H9 (cell line): ENCODE results near the gene GRIP1. TPM values are rescaled to one million over a fixed set of nuclear protein-coding genes. Genes with fewer than 3 reads are reported as not detected.

Experiments
- DNase-seq: peaks from one replicate; pipeline ENCODE4 v3.0.0-alpha.2; 2017
- H2AFZ ChIP-seq: one replicate; pipeline ENCODE4 v1.6.1; 2013; ENCODE audit warnings: mild to moderate bottlenecking, low read length, control low read depth, moderate library complexity
- H2AK5ac ChIP-seq: 2 replicates; pipeline ENCODE4 v1.6.1; 2013; ENCODE audit warnings: low read length, control low read depth, mixed read lengths; ENCODE audit not compliant: insufficient read length
- H2BK120ac ChIP-seq: one replicate; pipeline ENCODE4 v1.6.1; 2013; ENCODE audit warnings: low read depth, mild to moderate bottlenecking, low read length, control low read depth, inconsistent platforms; ENCODE audit not compliant: poor library complexity, severe bottlenecking
- H2BK12ac ChIP-seq: 2 replicates; pipeline ENCODE4 v1.6.1; 2013; ENCODE audit warnings: low read length, control low read depth, mixed read lengths, low read depth; ENCODE audit not compliant: insufficient read length
- H2BK15ac ChIP-seq: 2 replicates; pipeline ENCODE4 v1.6.1; 2013; ENCODE audit warnings: low read depth, low read length, control low read depth
- H2BK20ac ChIP-seq: one replicate; pipeline ENCODE4 v1.6.1; 2013; ENCODE audit warnings: low read depth, mild to moderate bottlenecking, low read length, control low read depth, inconsistent platforms; ENCODE audit not compliant: poor library complexity, severe bottlenecking
- H2BK5ac ChIP-seq: 2 replicates; pipeline ENCODE4 v1.6.1; 2013; ENCODE audit warnings: low read length, control low read depth, mixed read lengths; ENCODE audit not compliant: insufficient read length
- H3K14ac ChIP-seq: 2 replicates; pipeline ENCODE4 v1.6.1; 2013; ENCODE audit warnings: low read length, control low read depth; ENCODE audit not compliant: insufficient read depth
- H3K18ac ChIP-seq: 2 replicates; pipeline ENCODE4 v1.6.1; 2013; ENCODE audit warnings: low read depth, mild to moderate bottlenecking, mixed read lengths, low read length, control low read depth; ENCODE audit not compliant: insufficient read length
- H3K23ac ChIP-seq: 2 replicates; pipeline ENCODE4 v1.6.1; 2013; ENCODE audit warnings: low read length, control low read depth, mixed read lengths, low read depth; ENCODE audit not compliant: insufficient read length
- H3K23me2 ChIP-seq: 2 replicates; pipeline ENCODE4 v1.6.1; 2013; ENCODE audit warnings: low read depth, mild to moderate bottlenecking, mixed read lengths, low read length, control low read depth; ENCODE audit not compliant: insufficient read length, poor library complexity, severe bottlenecking
- H3K27ac ChIP-seq: 2 replicates; pipeline ENCODE4 v1.5.1; 2013; ENCODE audit warnings: low read length, control low read depth, mixed read lengths, low read depth; ENCODE audit not compliant: insufficient read length
- H3K27me3 ChIP-seq: 2 replicates; pipeline ENCODE4 v1.6.1; 2013; ENCODE audit warnings: low read length, control low read depth, inconsistent platforms; ENCODE audit not compliant: insufficient read depth
- H3K4ac ChIP-seq: 2 replicates; pipeline ENCODE4 v1.6.1; 2013; ENCODE audit warnings: low read depth, mild to moderate bottlenecking, control low read depth, inconsistent platforms, low read length, moderate library complexity
- H3K4me1 ChIP-seq: 2 replicates; pipeline ENCODE4 v1.6.1; 2013; ENCODE audit warnings: low read length, control low read depth, inconsistent platforms; ENCODE audit not compliant: insufficient read depth
- H3K4me2 ChIP-seq: 2 replicates; pipeline ENCODE4 v1.6.1; 2013; ENCODE audit warnings: low read length, control low read depth, mixed read lengths; ENCODE audit not compliant: insufficient read length, insufficient read depth
- H3K56ac ChIP-seq: 2 replicates; pipeline ENCODE4 v1.6.1; 2013; ENCODE audit warnings: low read depth, mild to moderate bottlenecking, mixed read lengths, low read length, control low read depth; ENCODE audit not compliant: insufficient read length
- H3K79me1 ChIP-seq: 2 replicates; pipeline ENCODE4 v1.6.1; 2013; ENCODE audit warnings: low read depth, mild to moderate bottlenecking, moderate library complexity, low read length, control low read depth, inconsistent platforms; ENCODE audit not compliant: insufficient read depth, poor library complexity, severe bottlenecking
- H3K79me2 ChIP-seq: 2 replicates; pipeline ENCODE4 v1.6.1; 2013; ENCODE audit warnings: low read length, control low read depth, inconsistent platforms; ENCODE audit not compliant: insufficient read depth
- H3K9ac ChIP-seq: 2 replicates; pipeline ENCODE4 v1.6.1; 2013; ENCODE audit warnings: low read length, control low read depth, mixed read lengths; ENCODE audit not compliant: insufficient read length; ENCODE audit errors: extremely low read depth
- H3K9me3 ChIP-seq: one replicate; pipeline ENCODE4 v1.6.1; 2013; ENCODE audit warnings: low read depth, low read length, inconsistent platforms; ENCODE audit not compliant: control insufficient read depth
- H3T11ph ChIP-seq: one replicate; pipeline ENCODE4 v1.6.1; 2013; ENCODE audit warnings: mild to moderate bottlenecking, low read length, control low read depth, inconsistent platforms
- H4K20me1 ChIP-seq: one replicate; pipeline ENCODE4 v1.6.1; 2013; ENCODE audit not compliant: control insufficient read depth, insufficient read length, insufficient read depth
- H4K5ac ChIP-seq: 2 replicates; pipeline ENCODE4 v1.6.1; 2013; ENCODE audit warnings: low read depth, mild to moderate bottlenecking, mixed read lengths, low read length, control low read depth; ENCODE audit not compliant: insufficient read length
- H4K8ac ChIP-seq: replicated peaks from 2 replicates; pipeline ENCODE4 v1.6.1; 2013; ENCODE audit warnings: low read length, control low read depth, mixed read lengths, low read depth; ENCODE audit not compliant: insufficient read length
- H4K91ac ChIP-seq: 2 replicates; pipeline ENCODE4 v1.6.1; 2013; ENCODE audit warnings: low read depth, mild to moderate bottlenecking, moderate library complexity, mixed read lengths, low read length, control low read depth; ENCODE audit not compliant: insufficient read length
- H3K27ac Mint-ChIP-seq, 3 experiments: 2 replicates in 2 of 3; 3 replicates in 1 of 3; pipeline ENCODE4 v1.8.0; 2020 to 2021; ENCODE audit warnings: mixed read lengths in 3 of 3, mild to moderate bottlenecking in 1 of 3, moderate library complexity in 1 of 3
- H3K27me3 Mint-ChIP-seq: 2 replicates; pipeline ENCODE4 v1.8.0; 2021; ENCODE audit warnings: low read depth, mild to moderate bottlenecking, moderate library complexity, mixed read lengths
- H3K36me3 Mint-ChIP-seq, 3 experiments: 2 replicates in 2 of 3; 3 replicates in 1 of 3; pipeline ENCODE4 v1.8.0; 2020 to 2021; ENCODE audit warnings: low read depth in 3 of 3, mixed read lengths in 3 of 3; ENCODE audit not compliant: insufficient read depth in 1 of 3
- H3K4me1 Mint-ChIP-seq, 2 experiments: 2 replicates each; pipeline ENCODE4 v1.8.0; 2020; ENCODE audit warnings: mixed read lengths in 2 of 2
- H3K4me3 Mint-ChIP-seq, 2 experiments: 2 replicates in 1 of 2; 3 replicates in 1 of 2; pipeline ENCODE4 v1.8.0; 2020 to 2021; ENCODE audit warnings: mild to moderate bottlenecking in 2 of 2, mixed read lengths in 2 of 2, moderate library complexity in 1 of 2
- H3K9me3 Mint-ChIP-seq, 2 experiments: 2 replicates in 1 of 2; 3 replicates in 1 of 2; pipeline ENCODE4 v1.8.0; 2020; ENCODE audit warnings: mild to moderate bottlenecking in 2 of 2, mixed read lengths in 2 of 2, moderate library complexity in 1 of 2
- WGBS: extraction: QIAGEN DNeasy Blood & Tissue Kit; methylation state at CpG from one replicate; pipeline ENCODE4 v1.1.7; 2013; ENCODE audit warnings: missing lambda C conversion rate, low lambda C conversion rate, mixed read lengths; ENCODE audit not compliant: insufficient read length; ENCODE audit errors: extremely low coverage; 5-methylcytosine and 5-hydroxymethylcytosine counted together
- total RNA-seq: library from RNA; stranded (reverse); gene quantifications from 2 replicates; pipeline ENCODE4 v1.2.1, GENCODE V29; 2021
- TF ChIP-seq, protein P1 (sequence below): fragments of 200-600 bp; sonication (generic); conservative IDR thresholded peaks from 3 replicates; pipeline ENCODE4 v1.8.0; 2021; ENCODE audit warnings: antibody characterized with exemption, mild to moderate bottlenecking

GRIP1 gene
- total RNA-seq, 1 experiment from 2014 or later: 19.5 TPM

DNA sequence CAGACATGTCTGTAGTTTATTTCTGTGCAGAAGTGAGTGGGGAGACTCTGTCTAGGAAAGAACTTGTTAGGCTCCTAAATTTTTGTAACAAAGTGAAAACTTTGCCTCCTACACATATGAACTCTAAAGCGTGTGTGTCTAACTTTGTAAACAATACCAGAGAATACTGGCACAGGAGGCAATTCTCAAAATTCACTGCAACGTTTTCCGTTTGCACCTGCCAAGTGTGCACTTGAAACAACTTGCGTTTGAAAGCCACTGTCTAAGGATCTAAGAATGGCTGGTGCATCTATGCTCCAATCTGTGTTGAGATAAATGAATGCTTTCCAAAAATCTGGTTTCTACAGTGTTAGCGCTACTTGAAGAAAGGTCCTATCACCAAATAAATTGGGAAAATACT lies 15.3 kb downstream of the GRIP1 start:
- Mint-ChIP-seq H3K27ac (no peak overlapping the region), H3K9me3 (no peaks in the 10 kb centered on the region), H3K4me3 (no peak overlapping the region), H3K36me3 (no peaks in the 10 kb centered on the region), H3K27me3 (no peaks in the 10 kb centered on the region), H3K4me1 (peaks cover 9% of the 10 kb centered on the region in 2 experiments)
- H3K9me3 ChIP-seq: no peaks in the 10 kb centered on the region
- H2BK20ac ChIP-seq: no peak overlapping the region
- H3K56ac ChIP-seq: no peak overlapping the region
- H3K79me1 ChIP-seq: no peaks in the 10 kb centered on the region
- no peak overlapping the region for H3K9ac ChIP-seq
- H3K23ac ChIP-seq: no peak overlapping the region
- TF ChIP-seq, protein P1, sequence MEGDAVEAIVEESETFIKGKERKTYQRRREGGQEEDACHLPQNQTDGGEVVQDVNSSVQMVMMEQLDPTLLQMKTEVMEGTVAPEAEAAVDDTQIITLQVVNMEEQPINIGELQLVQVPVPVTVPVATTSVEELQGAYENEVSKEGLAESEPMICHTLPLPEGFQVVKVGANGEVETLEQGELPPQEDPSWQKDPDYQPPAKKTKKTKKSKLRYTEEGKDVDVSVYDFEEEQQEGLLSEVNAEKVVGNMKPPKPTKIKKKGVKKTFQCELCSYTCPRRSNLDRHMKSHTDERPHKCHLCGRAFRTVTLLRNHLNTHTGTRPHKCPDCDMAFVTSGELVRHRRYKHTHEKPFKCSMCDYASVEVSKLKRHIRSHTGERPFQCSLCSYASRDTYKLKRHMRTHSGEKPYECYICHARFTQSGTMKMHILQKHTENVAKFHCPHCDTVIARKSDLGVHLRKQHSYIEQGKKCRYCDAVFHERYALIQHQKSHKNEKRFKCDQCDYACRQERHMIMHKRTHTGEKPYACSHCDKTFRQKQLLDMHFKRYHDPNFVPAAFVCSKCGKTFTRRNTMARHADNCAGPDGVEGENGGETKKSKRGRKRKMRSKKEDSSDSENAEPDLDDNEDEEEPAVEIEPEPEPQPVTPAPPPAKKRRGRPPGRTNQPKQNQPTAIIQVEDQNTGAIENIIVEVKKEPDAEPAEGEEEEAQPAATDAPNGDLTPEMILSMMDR: no peak
- no peaks in the 10 kb centered on the region for H3K79me2 ChIP-seq
- no peak overlapping the region for H3K4me2 ChIP-seq
- no peak overlapping the region for H2BK12ac ChIP-seq
- no peak overlapping the region for H2BK15ac ChIP-seq
- peaks cover 2% of the 10 kb centered on the region; the same call in 1 of the 2 replicates for H3K4me1 ChIP-seq
- H2AK5ac ChIP-seq: no peak overlapping the region
- H3K27ac ChIP-seq: no peak overlapping the region
- H3T11ph ChIP-seq: no peak overlapping the region
- no peaks in the 10 kb centered on the region for H3K27me3 ChIP-seq
- WGBS: no CpG with 5 or more reads among the region's 5 CpGs
- no peak overlapping the region for H4K8ac ChIP-seq
- H3K14ac ChIP-seq: no peak overlapping the region
- H4K5ac ChIP-seq: no peak overlapping the region
- H4K20me1 ChIP-seq: no peaks in the 10 kb centered on the region
- no peak overlapping the region for H2BK5ac ChIP-seq
- no peak for DNase-seq
- H2BK120ac ChIP-seq: no peak overlapping the region
- no peak overlapping the region for H3K18ac ChIP-seq
- H2AFZ ChIP-seq: no peak overlapping the region
- no peak overlapping the region for H3K4ac ChIP-seq
- no peaks in the 10 kb centered on the region for H3K23me2 ChIP-seq
- H4K91ac ChIP-seq: no peak overlapping the region
